GM12878 (cell line): ENCODE measurements around the gene MRPS22. TPM values are rescaled to one million over a fixed set of nuclear protein-coding genes. Genes with fewer than 3 reads are reported as not detected.

ENCODE experiments used
- ATAC-seq: fragments of 200-7000 bp; cut with Tn5 transposase; 3 replicates; pipeline ENCODE4 v1.9.1; 2020; ENCODE audit warnings: mild to moderate bottlenecking, moderate library complexity
- BruUV-seq: library from RNA; stranded (reverse); fragments of 400-500 nt; replicated peaks from 2 replicates; lab custom pipeline; 2021; lab: Mats Ljungman, UMichigan
- CTCF ChIA-PET: fragments of 300-600 bp; sonication (Branson Sonifier 250); formaldehyde crosslinking; extraction: SDS; loops from one replicate; lab custom pipeline; 2021; ENCODE audit warnings: inconsistent platforms; lab: Yijun Ruan, JAX
- POLR2A ChIA-PET: fragments of 350-600 bp; formaldehyde crosslinking; extraction: SDS; loops from one replicate; lab custom pipeline; 2021; ENCODE audit warnings: inconsistent platforms; lab: Charles Lee
- RAD21 ChIA-PET: fragments of 300-600 bp; sonication (Branson Sonifier 250); formaldehyde crosslinking; loops from one replicate; lab custom pipeline; 2023; ENCODE audit warnings: antibody characterized with exemption; ENCODE audit not compliant: unreplicated experiment; lab: Charles Lee
- SMC1A ChIA-PET: fragments of 300-600 bp; sonication (Branson Sonifier 250); formaldehyde crosslinking; loops from one replicate; lab custom pipeline; 2023; ENCODE audit not compliant: unreplicated experiment, uncharacterized antibody; lab: Charles Lee
- DNase-seq: peaks from one replicate; pipeline ENCODE4 v3.0.0-alpha.2; 2011; ENCODE audit warnings: low read depth, low spot score
- FAIRE-seq: peaks from 3 replicates; lab custom pipeline; 2011; peaks lifted over from hg19 to GRCh38; lab: Jason Lieb, UNC
- H2AFZ ChIP-seq: 2 replicates; pipeline ENCODE4 v1.6.0; 2011; ENCODE audit warnings: low read depth, low read length, control low read depth; ENCODE audit not compliant: control insufficient read depth
- H3K27ac ChIP-seq: 2 replicates; pipeline ENCODE4 v1.5.1; 2011; ENCODE audit warnings: control low read depth; ENCODE audit not compliant: control insufficient read depth, insufficient read depth
- H3K27me3 ChIP-seq, 2 experiments: replicated peaks in 1 of 2; 2 replicates each; pipeline versions ENCODE4 v1.6.0 to v1.6.1; 2011; ENCODE audit warnings: low read length in 1 of 2; ENCODE audit not compliant: control insufficient read depth in 2 of 2, insufficient read depth in 2 of 2
- H3K36me3 ChIP-seq, 2 experiments: 2 replicates each; pipeline ENCODE4 v1.5.1; 2011; ENCODE audit warnings: low read length in 1 of 2; ENCODE audit not compliant: control insufficient read depth in 2 of 2, insufficient read depth in 2 of 2
- H3K4me1 ChIP-seq: 2 replicates; pipeline ENCODE4 v1.6.1; 2011; ENCODE audit warnings: mild to moderate bottlenecking, low read length, moderate library complexity, mixed read lengths; ENCODE audit not compliant: control insufficient read depth, insufficient read depth
- H3K4me2 ChIP-seq: 2 replicates; pipeline ENCODE4 v1.6.0; 2011; ENCODE audit warnings: control low read depth; ENCODE audit not compliant: control insufficient read depth, insufficient read depth
- H3K4me3 ChIP-seq: fragments of 200-600 bp; sonication (generic); 2 replicates; pipeline ENCODE4 v1.5.1; 2016
- H3K79me2 ChIP-seq: 2 replicates; pipeline ENCODE4 v1.6.0; 2011; ENCODE audit warnings: low read length; ENCODE audit not compliant: control insufficient read depth, insufficient read depth
- H3K9ac ChIP-seq: 2 replicates; pipeline ENCODE4 v1.8.0; 2011; ENCODE audit warnings: low read length, control low read depth, mixed read lengths; ENCODE audit not compliant: control insufficient read depth, insufficient read depth
- H3K9me3 ChIP-seq: replicated peaks from 3 replicates; pipeline ENCODE4 v1.5.1; 2011; ENCODE audit warnings: mild to moderate bottlenecking, low read length; ENCODE audit not compliant: control insufficient read depth, insufficient read depth
- H4K20me1 ChIP-seq: 2 replicates; pipeline ENCODE4 v1.6.0; 2011; ENCODE audit not compliant: control insufficient read depth, insufficient read depth
- BCL11A ChIP-seq: IDR thresholded peaks from 2 replicates; pipeline ENCODE4 v1.6.1; 2011; ENCODE audit warnings: low read depth, low read length
- EED ChIP-seq: sonication (generic); IDR thresholded peaks from 2 replicates; pipeline ENCODE4 v1.6.1; 2016; ENCODE audit warnings: antibody characterized with exemption, low read depth
- NR2C2 ChIP-seq: IDR thresholded peaks from 2 replicates; pipeline ENCODE4 v1.6.1; 2011; ENCODE audit warnings: borderline replicate concordance, low read depth; ENCODE audit not compliant: control insufficient read depth, insufficient read length
- NRF1 ChIP-seq: conservative IDR thresholded peaks from 2 replicates; pipeline ENCODE4 v1.6.1; 2011; ENCODE audit warnings: mild to moderate bottlenecking, low read depth, low read length, improper control_type of control experiment
- RAD21 ChIP-seq: IDR thresholded peaks from 2 replicates; pipeline ENCODE4 v1.6.1; 2011; ENCODE audit warnings: mild to moderate bottlenecking, low read depth, low read length, moderate library complexity; ENCODE audit not compliant: insufficient read depth
- SKIL ChIP-seq: fragments of 450-650 bp; IDR thresholded peaks from 2 replicates; pipeline ENCODE4 v1.6.1; 2017; ENCODE audit warnings: mild to moderate bottlenecking, low read depth, inconsistent platforms; ENCODE audit not compliant: poor library complexity, severe bottlenecking
- SUZ12 ChIP-seq: fragments of 200-600 bp; sonication (generic); IDR thresholded peaks from one replicate; pipeline ENCODE4 v1.6.1; 2018; ENCODE audit warnings: antibody characterized with exemption, mild to moderate bottlenecking; ENCODE audit not compliant: unreplicated experiment
- TAF1 ChIP-seq: IDR thresholded peaks from 2 replicates; pipeline ENCODE4 v1.6.1; 2011; ENCODE audit warnings: mild to moderate bottlenecking, low read depth, low read length, borderline replicate concordance
- USF1 ChIP-seq: IDR thresholded peaks from 2 replicates; pipeline ENCODE4 v1.6.1; 2011; ENCODE audit warnings: borderline replicate concordance, low read depth, mild to moderate bottlenecking, moderate library complexity, mixed read lengths, low read length; ENCODE audit not compliant: insufficient read depth; ENCODE audit errors: extremely low read length
- WGBS: methylation state at CpG from one replicate; pipeline ENCODE4 v1.1.6; 2016; ENCODE audit warnings: low lambda C conversion rate; ENCODE audit not compliant: insufficient replicate concordance, insufficient coverage; ENCODE audit errors: missing lambda C conversion rate; 5-methylcytosine and 5-hydroxymethylcytosine counted together
- in situ Hi-C: fragments of 300-500 bp; cut with MboI; formaldehyde crosslinking; loops from 9 replicates; pipeline ENCODE4 v1.14.3; 2018; ENCODE audit warnings: mixed read lengths
- intact Hi-C: fragments of 100-400 bp; cut with micrococcal nuclease; formaldehyde crosslinking; loops from one replicate; pipeline ENCODE4 v1.14.2; 2022; ENCODE audit not compliant: unreplicated experiment
- polyA plus RNA-seq, 11 experiments: library from polyadenylated mRNA; depleted of rRNA in 4 of 11; unstranded in 6 of 11; stranded (reverse) in 5 of 11; fragments of >200 nt; fragmentation: Nextera tagmentation in 4 of 11; fragmentation: Illumina TruSeq in 1 of 11; extraction: Ambion mirVana in 4 of 11; extraction: Trizol in 1 of 11; gene quantifications; 1 replicate in 1 of 11; 2 replicates in 10 of 11; pipeline versions ENCODE4 v1.2.1 to v1.2.3, GENCODE V29; 2011 to 2016; ENCODE audit warnings: inconsistent platforms in 2 of 11, missing spikeins in 2 of 11, low read depth in 1 of 11
- total RNA-seq, 4 experiments: library from RNA; depleted of rRNA in 3 of 4; stranded (reverse); fragments of >200 nt in 3 of 4; fragmentation: Illumina TruSeq in 1 of 4; extraction: Trizol in 1 of 4; gene quantifications; 2 replicates each; pipeline versions ENCODE4 v1.2.1 to v1.2.3, GENCODE V29; 2013 to 2021

MRPS22 gene
- total and polyA plus RNA-seq, 10 of the 15 experiments (the other 5 are each of a cell fraction or from before 2014, with no cell fraction given): 44.3 to 146 (median 75.2) TPM

- BruUV-seq: no TSS peak
- TF ChIP-seq USF1 (no peak), SUZ12 (no peak), SKIL (no peak), BCL11A (no peak), RAD21 (no peak), NR2C2 (no peak), NRF1 (no peak), TAF1 (no peak), EED (no peak)
- in situ Hi-C loops: no loop called here
- Histone ChIP-seq H3K27me3 (peaks cover 0 to 1% of the 10 kb centered on the region in 2 experiments; a peak in 2 of 4 replicates), H3K9ac (no peak overlapping the region), H3K4me1 (no peaks in the 10 kb centered on the region; the same call in 1 of the 2 replicates), H2AFZ (no peak overlapping the region), H3K27ac (no peak overlapping the region), H4K20me1 (no peaks in the 10 kb centered on the region), H3K9me3 (no peaks in the 10 kb centered on the region; the same call in 2 of the 3 replicates), H3K36me3 (no peaks in the 10 kb centered on the region), H3K4me2 (no peak overlapping the region), H3K4me3 (no peak overlapping the region), H3K79me2 (no peaks in the 10 kb centered on the region)
- DNase-seq (no peak), FAIRE-seq (no peak), ATAC-seq (no peak)
- WGBS: 17% methylated on average over 3 of the region's 3 CpGs
- POLR2A ChIA-PET: no interaction called here
- SMC1A ChIA-PET: no interaction called here
- CTCF ChIA-PET: no interaction called here
- intact Hi-C loops: no loop called here
- RAD21 ChIA-PET: interaction anchor here (0.7 to 1.2 kb wide), 2 partner anchors 212 to 214 kb away, joined by 3 to 4 read pairs; no protein-coding TSS in a partner anchor
Measured at GRCh38 chr3:139325551-139325950, 18.3 kb upstream of the MRPS22 start.
